ENCODE data around the gene FAM184A.
"Not testable (repeated sequence)": the region's sequence is repeated elsewhere in the genome, so short reads cannot be mapped to it uniquely, and the experiment has no call there.

The FAM184A gene

DNA sequence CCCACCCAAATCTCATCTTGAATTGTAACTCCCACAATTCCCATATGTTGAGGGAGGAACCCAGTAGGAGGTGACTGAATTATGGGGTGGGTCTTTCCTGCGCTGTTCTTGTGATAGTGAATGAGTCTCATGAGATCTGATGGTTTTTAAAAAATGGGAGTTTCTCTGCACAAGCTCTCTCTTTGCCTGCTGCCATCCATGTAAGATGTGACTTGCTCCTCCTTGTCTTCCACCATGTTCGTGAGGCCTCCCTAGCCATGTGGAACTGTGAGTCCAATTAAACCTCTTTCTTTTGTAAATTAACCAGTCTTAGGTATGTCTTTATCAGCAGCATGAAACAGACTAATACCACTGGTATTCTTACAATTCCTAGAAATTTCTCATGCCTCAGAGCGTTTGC, 69.2 kb downstream of the FAM184A start:
- DNase-seq = not testable (repeated sequence)

DNA sequence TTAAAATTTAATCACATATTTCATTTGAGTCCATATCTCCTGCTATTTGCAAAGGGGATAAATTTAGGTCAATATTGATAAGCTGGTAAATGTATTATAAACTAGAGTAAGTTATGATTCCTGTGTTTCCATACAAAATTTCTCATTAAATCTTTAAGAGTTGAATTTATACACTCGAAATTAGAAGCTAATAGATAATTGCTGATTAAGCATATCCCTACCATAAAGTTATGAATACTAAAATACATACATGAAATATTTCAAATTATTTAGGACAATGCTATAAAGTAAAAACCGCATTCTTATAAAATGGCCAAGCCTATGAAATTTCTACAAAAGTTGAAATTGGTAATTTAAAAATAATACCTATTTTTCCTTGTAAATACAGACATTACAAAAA, 71.5 kb downstream of the FAM184A start:
- DNase-seq = no peak

DNA sequence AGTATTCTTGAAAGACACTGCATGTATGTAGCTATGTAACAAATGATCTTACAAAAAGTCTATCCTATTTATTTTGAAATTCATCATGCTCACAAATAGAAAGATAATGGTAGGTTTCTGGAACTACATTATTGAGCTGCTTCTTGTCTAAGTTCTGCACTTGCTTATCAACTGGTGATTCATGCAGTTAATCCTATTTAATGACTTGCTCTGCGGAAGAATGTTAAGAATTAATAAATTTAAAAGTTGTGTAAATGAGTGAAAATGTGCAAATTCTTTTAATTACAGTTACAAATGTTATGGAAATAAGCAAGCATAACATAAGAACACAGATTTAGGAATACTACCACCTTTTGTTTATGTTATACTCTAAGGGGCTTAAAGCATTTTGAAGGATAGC, 76.4 kb downstream of the FAM184A start:
- DNase-seq = no peak

DNA sequence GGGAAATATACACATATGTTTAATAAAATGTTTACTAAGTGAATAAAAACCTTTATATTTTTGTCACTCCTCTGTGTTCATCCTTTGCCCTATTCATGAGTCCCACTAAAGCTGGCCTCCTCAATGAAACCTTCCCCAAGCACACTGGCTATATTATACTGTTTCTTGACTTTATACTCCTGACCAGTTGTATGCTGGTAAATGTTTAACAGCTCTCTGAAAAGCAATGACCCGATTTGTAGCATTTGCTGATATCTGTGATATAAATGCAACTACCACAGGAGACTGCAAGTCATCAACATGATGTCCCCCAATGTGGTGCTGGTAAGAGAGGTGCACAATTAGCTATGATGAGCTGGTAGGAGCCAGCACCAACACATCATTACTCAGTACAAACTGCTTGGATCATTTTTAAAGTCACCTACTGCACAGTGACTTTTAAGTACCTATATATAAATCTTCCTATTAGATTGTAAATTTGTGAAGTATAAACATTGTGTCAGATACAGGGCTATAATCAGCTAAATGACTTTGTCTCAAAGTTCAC, 78.9 kb downstream of the FAM184A start:
- DNase-seq = no peak

DNA sequence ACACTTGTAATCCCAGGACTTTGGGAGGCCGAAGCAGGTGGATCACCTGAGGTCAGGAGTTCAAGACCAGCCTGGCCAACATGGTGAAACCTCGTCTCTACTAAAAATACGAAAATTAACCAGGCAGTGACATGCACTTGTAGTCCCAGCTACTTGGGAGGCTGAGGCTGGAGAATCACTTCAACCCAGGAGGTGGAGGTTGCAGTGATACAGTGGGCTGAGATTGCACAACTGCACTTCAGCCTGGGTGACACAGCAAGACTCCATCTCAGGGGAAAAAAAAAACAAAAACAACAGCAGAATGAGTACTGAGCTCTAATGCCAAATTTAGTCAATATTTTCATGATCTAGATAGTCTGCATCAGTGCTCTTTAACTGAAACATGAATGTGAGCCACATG, 81.0 kb downstream of the FAM184A start:
- not testable (repeated sequence) for DNase-seq

DNA sequence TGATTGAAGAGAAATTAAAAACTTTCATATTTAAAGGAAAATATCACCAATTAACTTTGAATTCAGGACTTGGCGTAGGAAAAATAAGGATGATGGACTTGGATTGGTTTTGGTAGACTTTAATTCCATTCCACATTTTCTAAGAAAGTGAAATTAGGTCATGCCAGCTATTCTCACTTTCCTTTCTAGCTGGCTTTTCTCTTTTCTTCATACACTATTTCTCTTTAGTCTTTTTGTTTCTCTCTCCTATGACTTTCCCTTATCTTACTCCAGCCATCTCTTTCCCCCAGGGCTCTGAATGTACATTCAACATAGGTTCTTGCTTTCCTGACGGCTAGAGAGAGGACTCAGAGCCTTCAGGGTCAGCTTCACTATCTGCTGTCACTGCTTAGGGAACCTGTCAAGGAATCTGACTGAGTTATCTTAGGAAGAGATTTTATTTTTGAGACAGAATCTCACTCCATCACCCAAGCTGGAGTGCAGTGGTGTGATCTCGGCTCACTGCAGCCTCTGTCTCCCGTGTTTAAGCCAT, 82.1 kb downstream of the FAM184A start:
- no peak for DNase-seq

DNA sequence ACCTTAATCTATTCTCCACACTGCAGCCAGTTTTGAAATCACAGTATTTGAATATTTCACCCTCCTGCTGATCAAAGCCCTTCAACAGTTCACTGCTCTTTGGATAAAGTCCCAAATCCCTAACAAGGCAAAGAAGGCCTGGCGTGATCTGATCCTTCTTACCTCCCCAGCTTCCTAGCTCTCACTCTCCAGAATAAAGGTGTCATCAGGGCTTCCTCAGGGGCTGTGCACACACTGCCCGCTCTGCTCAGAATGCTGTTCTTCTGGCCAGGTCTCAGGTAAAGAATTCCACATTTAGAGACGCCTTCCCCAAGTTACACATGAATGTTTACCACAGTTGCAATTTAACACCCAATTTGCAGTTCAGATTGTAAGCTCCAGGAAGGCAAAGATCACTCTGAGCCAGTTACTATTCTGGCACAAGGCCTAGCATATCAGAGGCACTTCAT, 84.6 kb downstream of the FAM184A start:
- no peak for DNase-seq

DNA sequence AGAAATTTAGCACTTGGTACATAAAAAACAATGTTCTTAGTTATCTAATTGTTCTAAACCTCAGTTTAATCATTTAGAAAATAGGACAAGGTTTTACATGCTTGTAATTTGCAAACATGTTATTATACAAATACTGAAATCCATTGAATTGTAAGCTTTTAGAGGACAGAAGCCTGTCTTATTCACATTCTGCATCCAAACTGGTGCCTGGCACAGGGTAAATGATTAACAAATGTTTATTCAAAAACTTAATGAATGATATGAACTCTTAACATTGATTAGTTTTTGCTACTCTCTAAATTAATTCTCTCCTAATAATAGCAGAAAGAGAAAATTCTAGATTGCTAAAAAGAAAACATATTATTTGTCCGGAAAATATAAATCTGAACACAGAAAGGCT, 85.1 kb downstream of the FAM184A start:
- DNase-seq = no peak

DNA sequence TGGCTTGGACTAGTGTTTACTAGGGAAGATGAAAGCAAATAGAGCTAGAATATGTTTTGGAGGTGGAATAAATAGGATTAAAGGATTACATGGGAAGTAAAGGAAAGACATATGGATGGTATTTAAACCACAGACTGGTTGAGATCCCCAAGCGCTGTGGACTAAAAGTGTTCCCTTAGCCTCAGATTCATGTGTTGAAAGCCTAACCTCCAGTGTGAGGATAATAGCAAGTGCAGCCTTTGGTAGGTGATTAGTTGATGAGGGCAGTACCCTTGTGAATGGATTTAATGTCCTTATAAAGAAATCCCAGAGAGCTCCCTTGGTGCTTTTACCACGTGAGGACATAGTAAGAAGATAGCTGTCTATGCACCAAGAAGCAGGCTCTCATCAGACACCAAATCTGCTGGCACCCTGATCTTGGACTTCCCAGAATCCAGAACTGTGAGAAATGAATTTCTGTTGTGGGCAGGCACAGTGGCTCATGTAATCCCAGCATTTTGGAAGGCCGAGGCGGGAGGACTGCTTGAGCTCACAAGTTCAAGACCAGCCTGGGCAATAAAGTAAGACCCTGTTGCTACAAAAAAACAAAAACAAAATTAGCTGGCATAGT, 86.2 kb downstream of the FAM184A start:
- no peak for DNase-seq

DNA sequence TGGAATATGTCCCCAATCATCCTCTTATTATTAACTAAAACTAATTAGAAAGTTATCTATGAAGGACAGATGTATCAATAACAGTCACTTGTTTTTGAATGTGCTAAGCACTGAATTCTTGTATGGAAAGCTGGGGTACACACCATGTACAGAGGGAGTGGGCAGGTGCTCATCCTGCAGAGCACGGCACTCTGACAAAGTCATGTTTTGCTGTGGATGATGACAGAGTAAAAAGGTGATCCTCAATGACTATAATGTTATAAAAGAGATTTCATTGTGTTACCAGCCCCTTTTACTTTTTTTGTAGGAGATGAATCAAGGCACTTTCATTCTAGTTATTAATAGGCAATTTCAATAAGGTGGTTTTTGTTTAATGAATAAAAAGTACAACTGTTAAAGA, 92.2 kb downstream of the FAM184A start:
- DNase-seq = no peak

DNA sequence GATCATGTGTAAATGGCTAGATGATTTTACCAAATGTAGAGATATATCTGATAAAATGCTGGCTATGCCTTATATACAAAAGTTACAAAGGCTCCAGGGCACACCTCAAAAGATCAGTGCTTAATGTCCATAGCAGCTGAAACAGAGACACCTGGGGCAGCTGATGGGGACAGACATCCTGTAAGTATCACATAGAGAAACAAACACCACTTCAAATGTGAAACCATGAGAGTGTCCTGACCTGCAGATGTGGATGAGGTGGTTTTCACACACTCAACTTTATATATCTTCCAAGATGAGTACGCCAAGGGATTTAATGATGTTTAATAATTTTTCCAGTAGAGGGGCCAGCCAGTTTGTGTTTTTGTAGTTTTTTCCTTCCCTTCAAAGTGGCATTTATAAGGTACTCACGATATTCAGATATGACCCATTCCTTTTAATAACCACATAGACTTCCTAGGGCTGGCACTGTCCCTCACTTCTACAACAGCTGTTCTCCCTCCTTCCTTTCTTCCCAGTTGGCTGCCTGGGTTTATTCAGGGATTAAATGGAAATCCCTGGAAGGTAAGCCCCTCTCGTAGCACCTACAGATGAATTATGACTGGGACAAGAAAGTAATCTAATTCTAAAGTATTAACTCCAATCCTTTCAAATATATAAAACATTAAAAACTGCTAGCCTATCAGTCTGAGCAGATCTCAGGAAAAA, 93.2 kb downstream of the FAM184A start:
- DNase-seq = no peak

DNA sequence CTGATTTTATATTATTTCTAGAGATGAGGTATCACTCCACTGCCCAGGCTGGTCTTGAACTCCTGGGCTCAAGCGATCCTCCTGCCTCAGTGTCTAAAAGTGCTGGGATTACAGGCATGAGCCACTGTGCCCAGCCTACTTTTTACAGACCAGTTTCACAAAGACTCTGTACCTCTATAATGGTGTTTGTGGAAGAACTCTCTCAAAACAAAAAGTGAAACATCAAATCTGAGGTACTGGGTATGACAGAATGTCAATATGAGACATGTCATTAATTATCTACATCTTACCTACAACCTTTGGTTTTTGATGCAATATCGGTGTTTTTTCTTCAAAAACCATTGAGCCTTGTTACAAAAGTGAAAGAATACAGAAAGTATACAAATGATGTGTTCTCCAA, 94.1 kb downstream of the FAM184A start:
- no peak for DNase-seq

DNA sequence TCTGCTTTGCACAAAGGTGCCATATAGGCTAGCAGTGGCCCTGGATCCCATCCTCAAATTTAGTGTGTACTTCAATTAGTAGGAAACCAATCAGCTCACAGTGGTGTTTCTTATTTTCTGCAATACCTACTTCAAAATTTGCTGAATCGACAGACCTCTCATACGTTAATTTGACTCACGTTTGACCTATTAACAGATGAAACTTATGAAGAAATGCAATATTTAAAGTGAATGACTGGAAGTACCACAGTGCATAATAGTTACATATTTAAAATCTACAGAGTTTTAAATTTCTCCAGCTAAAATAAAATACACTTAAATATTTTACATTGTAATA, 95.9 kb downstream of the FAM184A start:
- DNase-seq = no peak

DNA sequence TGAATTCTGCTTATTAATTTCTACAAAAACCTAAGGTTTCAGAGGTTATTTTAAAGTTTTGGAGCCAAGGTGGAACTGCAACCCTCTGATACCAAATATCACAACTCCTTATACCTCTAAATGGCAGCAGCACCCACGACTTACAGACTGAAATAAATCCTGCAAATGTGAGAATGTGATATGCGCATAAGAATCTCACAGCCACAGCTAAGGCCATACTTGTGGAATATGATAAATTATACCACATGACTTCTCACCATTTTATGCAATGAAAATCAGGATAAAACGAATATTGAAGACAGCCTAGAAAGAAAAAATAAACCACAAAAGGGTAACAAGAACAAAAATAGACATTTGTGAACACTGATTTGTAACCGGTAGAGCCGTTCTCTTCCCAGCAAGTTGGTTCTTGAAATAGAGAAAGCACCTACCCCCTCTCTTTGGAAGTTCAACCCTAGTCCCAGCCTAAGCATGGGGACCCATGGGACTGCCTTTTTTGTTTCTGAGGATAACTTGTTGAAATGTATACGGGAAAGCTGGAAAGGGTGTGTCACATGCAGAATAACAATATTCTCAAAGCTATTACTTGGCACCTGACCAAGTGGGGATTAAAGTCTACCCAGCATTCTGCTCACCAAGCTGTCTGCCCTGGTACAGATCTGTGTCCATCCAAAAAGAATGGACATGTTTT, 96.4 kb downstream of the FAM184A start:
- no peak for DNase-seq

DNA sequence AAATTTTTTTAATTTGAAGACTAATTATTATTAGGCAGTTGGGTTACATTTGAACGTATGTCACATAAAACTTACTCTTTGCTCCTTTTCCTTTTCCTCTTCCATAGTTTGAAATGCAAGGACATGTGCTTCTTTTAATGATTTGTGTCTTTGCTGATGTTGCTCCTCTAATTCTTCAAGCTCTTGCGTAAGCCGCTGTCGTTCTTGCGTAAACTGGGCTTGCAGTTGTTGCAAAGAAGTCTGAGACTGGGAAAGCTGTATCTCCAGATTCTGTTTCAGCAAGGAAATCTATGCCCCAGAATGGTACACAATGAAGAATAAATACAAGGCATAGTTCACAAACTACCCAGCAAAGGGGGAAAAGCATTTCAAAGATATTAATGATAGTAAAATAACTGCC, 98.4 kb downstream of the FAM184A start:
- no peak for DNase-seq

DNA sequence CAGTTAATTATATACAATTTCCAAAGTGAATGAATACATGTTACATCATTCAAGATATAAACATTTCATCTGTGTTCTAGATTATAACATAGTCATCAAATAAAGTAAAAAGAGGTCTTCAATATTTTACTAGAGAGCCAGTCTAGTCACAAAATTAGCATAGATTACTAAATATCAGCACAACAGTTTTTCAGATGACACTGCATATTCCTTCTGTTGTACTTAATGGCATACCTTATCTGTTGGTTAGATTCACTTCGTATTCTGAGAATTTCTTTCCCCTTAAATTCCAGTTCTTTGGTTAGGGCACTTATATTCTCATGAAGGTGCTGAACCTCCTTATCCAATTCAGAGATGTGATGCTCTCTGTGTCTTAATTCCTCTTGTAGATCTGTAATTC, 103.7 kb downstream of the FAM184A start:
- no peak for DNase-seq

DNA sequence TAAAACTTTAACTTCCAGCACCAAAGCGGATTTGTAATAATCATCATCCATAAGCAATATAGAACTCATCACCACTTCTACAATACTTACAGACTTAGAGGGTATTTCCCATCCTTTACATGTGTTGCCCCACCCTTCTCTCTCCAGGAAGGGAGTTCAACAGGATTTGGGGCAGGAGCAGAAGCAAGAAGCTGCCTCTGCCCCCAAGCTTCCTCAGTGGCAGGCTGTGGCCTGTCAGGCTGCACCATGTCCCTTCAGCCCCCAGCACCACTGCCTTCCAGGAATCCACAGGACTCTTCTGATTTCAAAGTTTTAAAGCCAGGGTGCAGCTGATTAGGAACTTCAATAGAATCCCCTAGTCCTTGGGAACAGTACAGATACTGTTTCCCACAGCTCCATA, 106.8 kb downstream of the FAM184A start:
- DNase-seq = no peak

DNA sequence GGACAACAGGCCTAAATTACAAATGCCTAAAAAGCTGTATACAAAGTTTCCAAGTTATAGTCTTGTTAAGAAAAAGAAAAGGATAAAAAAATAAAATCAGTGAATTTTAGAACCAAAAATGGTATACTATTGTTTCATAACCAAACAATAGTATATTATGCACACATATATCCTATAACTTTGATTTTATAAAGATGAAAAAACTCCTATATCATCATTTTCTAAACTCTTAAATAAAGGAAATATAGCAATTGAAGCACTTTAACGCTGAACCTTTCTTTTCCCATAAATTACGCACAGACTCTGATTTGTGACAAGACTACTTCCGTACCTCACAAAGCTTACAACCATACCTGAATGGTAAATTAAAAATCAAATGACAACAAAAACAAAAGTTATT, 107.6 kb downstream of the FAM184A start:
- no peak for DNase-seq

DNA sequence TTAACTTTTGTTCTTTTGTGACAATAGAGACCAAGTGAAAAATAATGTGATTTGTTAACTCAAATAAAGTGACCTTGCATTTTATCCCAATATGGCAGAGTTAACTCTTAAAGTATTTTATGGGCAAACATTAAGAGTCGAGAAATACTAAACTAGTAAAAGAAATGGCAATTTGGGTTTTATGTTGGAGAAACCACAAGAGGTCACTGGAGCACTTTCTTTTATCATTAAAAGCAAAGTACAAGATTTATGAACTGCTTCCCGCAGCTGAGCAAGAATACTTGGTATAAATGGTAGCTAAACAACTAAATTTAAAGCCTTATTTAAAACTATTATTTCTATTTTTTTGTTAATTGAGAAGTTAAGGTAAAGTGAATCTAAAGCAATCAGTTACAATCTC, 110.0 kb downstream of the FAM184A start:
- DNase-seq = peak in 1 of 3 experiments; percentile 27

DNA sequence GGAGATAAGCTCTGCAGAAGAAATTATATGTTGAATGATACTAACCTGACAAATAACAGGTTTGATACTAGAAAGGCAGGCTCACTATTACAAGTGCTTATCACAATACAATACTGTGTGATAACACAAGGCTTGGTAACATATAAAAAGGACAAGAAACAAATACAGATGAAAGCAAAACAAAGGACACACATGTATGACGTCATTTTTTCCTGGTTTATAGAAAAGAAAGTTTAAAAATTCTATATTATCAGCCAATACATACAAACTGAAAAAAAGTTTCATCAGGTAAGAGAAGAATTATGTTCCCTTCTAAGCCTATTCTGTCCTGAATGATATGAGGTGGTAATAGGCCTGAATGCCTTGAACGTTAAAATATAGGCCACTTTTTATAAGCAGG, 111.2 kb downstream of the FAM184A start:
- no peak for DNase-seq

DNA sequence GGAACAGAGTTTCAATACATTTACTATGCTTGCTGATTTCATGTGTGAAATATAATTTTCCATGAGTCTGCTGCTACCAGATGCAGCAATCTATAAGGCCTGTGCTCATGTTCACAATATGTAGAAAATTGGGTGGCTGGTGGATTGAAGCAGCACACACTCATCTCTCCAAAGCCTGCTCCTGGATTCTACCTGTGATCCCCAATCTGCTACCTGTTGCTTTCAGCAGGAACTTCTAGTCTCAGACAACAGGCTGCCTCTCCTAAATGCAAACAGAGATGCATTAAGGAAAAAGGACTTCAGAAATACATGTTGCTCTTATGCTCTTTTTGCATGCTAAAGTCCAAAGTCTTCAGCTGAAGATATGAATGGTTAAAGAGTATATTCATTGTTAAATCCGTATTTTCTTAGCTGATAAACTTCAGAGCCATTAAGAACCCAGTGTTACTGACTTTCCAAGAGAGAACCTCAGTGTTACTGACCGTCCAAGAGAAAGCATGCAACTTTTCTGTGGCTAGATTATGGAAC, 112.6 kb downstream of the FAM184A start:
- DNase-seq = no peak

DNA sequence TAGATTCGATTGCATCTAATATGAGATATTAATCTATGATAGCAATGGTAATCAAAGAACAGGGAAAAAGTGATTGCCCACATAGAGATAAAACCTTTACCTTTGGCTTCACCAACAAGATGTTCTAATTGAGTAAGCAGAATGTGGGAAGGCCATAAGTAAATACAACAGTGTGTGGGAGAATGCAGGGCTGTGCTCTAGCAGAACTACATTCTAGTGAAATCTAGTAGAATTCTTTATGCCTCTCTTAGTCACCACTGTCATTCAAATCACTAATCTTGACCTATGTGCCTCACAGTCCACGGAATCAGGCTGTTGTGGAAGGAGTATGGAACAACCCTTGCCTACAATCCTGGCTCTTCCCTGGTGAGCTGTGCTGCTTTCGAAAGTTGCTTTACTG, 113.1 kb downstream of the FAM184A start:
- DNase-seq = no peak

DNA sequence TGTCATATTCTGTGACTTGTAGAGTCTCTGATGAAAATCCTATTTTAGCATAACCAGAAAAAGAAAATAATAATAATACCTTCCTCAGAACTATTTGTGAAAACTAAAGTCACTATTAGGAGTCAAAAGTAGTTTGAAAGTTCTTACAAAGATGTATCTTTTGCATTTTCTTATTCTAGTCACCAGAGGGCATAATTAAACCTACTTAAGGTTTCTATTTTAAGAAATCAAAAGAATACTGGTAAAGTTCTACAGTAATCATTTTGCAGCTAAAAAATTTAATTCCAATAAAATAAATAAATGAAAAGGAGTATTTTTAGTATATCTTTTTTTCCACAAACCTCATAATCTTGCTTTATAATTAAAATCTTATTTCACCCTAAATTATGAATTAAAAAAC, 115.5 kb downstream of the FAM184A start:
- no peak for DNase-seq

DNA sequence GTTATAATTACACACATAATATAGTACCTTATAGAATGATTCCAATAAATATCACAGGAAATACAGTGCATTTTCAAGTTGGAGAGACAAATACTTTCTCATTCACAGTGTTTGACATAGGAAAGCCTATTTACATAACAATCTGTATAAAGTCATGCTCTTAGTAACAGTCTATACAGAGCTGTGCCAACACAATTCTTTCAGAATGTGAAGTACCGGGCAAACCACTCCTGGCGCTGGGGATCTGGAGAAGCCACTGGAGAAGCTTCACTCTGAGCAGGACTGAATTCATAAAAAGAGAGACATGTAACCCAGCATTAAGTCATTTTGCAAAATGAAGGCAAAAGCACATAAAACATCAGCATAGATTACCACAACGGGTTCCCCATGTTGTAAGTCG, 118.6 kb downstream of the FAM184A start:
- DNase-seq = no peak
